Measurements from ENCODE around the gene GREB1L. TPM values are rescaled to one million over a fixed set of nuclear protein-coding genes. Genes with fewer than 3 reads are reported as not detected.

The GREB1L gene
- total RNA-seq, 2 donors from 2014 or later = 0.20 to 0.58 TPM

DNA sequence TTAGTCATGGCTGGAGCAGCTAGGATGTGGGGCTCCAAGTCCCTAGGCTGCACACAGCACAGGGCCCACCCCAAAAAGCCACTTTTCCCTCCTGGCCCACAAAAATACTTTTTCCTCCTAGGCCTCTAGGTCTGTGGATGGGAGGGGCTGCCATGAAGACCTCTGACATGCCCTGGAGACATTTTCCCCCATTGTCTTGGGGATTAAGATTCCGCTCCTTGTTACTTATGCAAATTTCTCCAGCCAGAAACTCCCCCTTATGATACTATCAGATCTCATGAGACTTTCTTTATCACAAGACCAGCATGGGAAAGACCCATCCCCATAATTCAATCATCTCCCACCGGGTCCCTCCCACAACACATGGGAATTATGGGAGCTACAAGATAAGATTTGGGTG lies 232.6 kb downstream of the GREB1L start:
- Histone ChIP-seq H3K36me3 (no peaks in the 10 kb centered on the region), H3K4me3 (no peak overlapping the region), H3K27me3 (no peaks in the 10 kb centered on the region), H3K9me3 (no peaks in the 10 kb centered on the region), H3K27ac (no peak overlapping the region), H3K9ac (ENCODE audit: low read depth in 2 of 2, low read length in 2 of 2) (no peak overlapping the region), H3K4me1 (no peaks in the 10 kb centered on the region)
- no peak for DNase-seq
- intact Hi-C loops (cut with DNase I) = no loop called here
- TF ChIP-seq, protein P1, sequence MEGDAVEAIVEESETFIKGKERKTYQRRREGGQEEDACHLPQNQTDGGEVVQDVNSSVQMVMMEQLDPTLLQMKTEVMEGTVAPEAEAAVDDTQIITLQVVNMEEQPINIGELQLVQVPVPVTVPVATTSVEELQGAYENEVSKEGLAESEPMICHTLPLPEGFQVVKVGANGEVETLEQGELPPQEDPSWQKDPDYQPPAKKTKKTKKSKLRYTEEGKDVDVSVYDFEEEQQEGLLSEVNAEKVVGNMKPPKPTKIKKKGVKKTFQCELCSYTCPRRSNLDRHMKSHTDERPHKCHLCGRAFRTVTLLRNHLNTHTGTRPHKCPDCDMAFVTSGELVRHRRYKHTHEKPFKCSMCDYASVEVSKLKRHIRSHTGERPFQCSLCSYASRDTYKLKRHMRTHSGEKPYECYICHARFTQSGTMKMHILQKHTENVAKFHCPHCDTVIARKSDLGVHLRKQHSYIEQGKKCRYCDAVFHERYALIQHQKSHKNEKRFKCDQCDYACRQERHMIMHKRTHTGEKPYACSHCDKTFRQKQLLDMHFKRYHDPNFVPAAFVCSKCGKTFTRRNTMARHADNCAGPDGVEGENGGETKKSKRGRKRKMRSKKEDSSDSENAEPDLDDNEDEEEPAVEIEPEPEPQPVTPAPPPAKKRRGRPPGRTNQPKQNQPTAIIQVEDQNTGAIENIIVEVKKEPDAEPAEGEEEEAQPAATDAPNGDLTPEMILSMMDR (IDR thresholded peaks at IDR 0.05) = no peak

DNA sequence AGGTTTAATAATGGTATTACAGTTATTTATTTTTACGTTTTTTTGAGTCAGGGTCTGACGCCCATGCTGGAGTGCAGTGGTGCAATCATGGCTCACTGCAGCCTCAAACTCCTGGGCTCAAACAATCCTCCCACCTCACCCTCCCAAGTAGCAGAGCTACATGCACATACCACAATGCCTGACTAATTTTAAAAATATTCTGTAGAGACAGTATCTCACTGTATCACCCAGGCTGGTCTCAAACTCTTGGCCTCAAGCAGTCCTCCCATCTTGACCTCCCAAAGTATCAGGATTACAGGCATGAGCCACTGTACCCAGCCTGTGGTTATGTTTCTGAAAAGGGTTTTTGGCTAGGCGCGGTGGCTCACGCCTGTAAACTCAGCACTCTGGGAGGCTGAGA lies 237.7 kb downstream of the GREB1L start:
- Histone ChIP-seq H3K4me3 (no peak overlapping the region), H3K9ac (ENCODE audit: low read depth in 2 of 2, low read length in 2 of 2) (no peak overlapping the region), H3K36me3 (no peaks in the 10 kb centered on the region), H3K27me3 (no peaks in the 10 kb centered on the region), H3K9me3 (no peaks in the 10 kb centered on the region), H3K4me1 (no peaks in the 10 kb centered on the region), H3K27ac (no peak overlapping the region)
- TF ChIP-seq, protein P1 (IDR thresholded peaks at IDR 0.05) = no peak
- DNase-seq = no peak
- intact Hi-C loops (cut with DNase I) = no loop called here

DNA sequence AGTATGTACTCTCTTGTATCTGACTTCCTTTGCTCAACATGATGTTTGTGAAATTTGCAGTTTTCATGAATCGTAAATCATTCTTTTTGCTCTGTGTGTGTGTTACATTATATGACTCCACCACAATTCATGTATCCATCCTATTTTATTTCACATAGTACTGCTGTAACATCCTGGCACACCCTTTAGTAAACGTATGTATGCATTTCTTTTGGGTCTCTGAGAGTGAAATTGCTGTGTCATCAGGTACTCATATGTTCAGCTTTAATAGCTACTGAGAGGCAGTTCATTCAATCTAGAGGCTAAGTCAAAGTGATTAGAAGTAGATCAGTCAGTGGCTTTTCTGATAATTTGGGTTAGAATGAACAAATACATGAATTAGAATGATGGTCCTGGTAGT lies 239.7 kb downstream of the GREB1L start:
- Histone ChIP-seq H3K4me3 (no peak overlapping the region), H3K4me1 (no peaks in the 10 kb centered on the region), H3K9ac (ENCODE audit: low read depth in 2 of 2, low read length in 2 of 2) (no peak overlapping the region), H3K9me3 (no peaks in the 10 kb centered on the region), H3K27ac (no peak overlapping the region), H3K36me3 (no peaks in the 10 kb centered on the region), H3K27me3 (no peaks in the 10 kb centered on the region)
- intact Hi-C loops (cut with DNase I) = no loop called here
- TF ChIP-seq, protein P1 (IDR thresholded peaks at IDR 0.05) = no peak
- DNase-seq = no peak

DNA sequence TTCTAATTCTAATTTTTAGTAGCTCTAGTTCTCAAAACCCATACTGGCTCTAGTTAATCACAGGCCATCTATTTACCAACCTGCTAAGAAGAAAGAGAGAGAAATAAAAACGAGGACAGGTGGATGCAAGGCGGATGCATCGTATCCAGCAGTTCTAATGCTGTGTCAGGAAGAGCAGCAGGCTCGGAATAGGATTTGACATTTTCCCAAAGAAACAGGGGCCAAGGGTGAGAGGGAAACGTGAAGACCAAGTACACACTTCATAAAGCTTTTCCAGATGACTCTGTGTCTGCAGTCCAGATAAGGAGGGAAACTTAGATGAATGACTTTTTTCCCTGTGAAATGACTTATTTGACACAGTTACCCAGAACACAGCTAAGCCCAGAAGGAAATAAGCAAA lies 241.0 kb downstream of the GREB1L start:
- Histone ChIP-seq H3K9me3 (no peaks in the 10 kb centered on the region), H3K36me3 (no peaks in the 10 kb centered on the region), H3K9ac (ENCODE audit: low read depth in 2 of 2, low read length in 2 of 2) (no peak overlapping the region), H3K27me3 (no peaks in the 10 kb centered on the region), H3K4me1 (no peaks in the 10 kb centered on the region), H3K27ac (no peak overlapping the region), H3K4me3 (no peak overlapping the region)
- intact Hi-C loops (cut with DNase I) = no loop called here
- DNase-seq = no peak
- TF ChIP-seq, protein P1 (IDR thresholded peaks at IDR 0.05) = no peak

DNA sequence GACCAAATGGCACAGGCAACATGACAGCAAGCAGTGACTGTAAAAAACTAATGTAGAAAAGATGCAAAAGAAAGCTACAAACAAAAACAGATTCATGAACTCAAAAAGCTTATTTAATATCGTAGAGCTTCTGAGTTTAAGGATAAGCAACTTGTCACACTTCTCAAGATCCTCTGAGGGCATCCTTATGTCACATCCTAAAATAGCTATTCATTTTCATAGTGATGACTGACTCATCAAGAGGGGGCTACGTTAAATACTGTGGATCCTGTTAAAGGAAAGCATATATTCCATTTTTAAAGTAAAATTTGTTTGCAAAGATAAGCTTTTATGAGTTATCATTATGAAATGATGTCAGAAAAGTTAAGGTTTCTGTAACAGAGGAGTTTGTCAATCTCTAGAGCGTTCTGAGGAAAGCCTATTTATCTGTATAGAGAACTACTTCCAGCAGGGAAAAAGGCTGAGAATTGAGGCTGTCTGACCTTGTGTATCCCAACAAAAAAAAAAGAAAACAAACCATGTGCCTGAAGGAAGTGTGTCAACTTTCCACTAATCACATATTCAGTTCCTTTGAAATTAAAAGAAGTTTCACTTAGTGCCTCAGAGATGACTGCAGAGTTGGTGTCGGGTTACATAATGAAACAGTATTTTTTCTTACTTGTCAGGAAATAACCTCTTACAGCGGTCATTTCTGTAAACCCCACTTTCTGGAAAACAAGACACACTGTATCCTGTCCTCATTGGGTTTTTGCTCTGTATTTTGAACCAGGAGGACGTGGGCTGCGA lies 243.0 kb downstream of the GREB1L start:
- Histone ChIP-seq H3K27me3 (no peaks in the 10 kb centered on the region), H3K4me3 (no peak overlapping the region), H3K4me1 (no peaks in the 10 kb centered on the region), H3K36me3 (no peaks in the 10 kb centered on the region), H3K9ac (ENCODE audit: low read depth in 2 of 2, low read length in 2 of 2) (no peak overlapping the region), H3K27ac (no peak overlapping the region), H3K9me3 (no peaks in the 10 kb centered on the region)
- intact Hi-C loops (cut with DNase I) = no loop called here
- DNase-seq = no peak
- TF ChIP-seq, protein P1 (IDR thresholded peaks at IDR 0.05) = no peak

All from colonic mucosa (tissue), 4 donors.